Diencephalon (tissue), 1 donor: ENCODE results near the gene EDAR. TPM values are rescaled to one million over a fixed set of nuclear protein-coding genes. Genes with fewer than 3 reads are reported as not detected.

ENCODE experiments used
- small RNA-seq: library from RNA; depleted of rRNA; stranded (forward); fragments of <200 nt; gene quantifications from one replicate; pipeline ENCODE3, GENCODE V24; 2014
- total RNA-seq: library from RNA; depleted of rRNA; stranded (reverse); fragments of >200 nt; gene quantifications from one replicate; pipeline ENCODE4 v1.2.3, GENCODE V29; 2014

EDAR gene
- not detected for total RNA-seq

GRCh38 chr2:108988796-108989713, at the start of gene EDAR:
Gene EDAR (minus strand): TSS chr2:108989220. CDS start chr2:108931014, 58,206 bp downstream.

Small RNA genes lying within 50 kb of the gene (small RNA-seq; reads per million reads assigned to genes)
- gene AC073415.1 = not detected

Other genes with a start within 250 kb of the EDAR start
- 42.2 TPM for gene CCDC138, start 202.4 kb downstream of the EDAR start, total RNA-seq
- gene SH3RF3, start 140.0 kb upstream of the EDAR start, total RNA-seq = 6.5 TPM